ENCODE data around the gene TXNRD1.

DNA sequence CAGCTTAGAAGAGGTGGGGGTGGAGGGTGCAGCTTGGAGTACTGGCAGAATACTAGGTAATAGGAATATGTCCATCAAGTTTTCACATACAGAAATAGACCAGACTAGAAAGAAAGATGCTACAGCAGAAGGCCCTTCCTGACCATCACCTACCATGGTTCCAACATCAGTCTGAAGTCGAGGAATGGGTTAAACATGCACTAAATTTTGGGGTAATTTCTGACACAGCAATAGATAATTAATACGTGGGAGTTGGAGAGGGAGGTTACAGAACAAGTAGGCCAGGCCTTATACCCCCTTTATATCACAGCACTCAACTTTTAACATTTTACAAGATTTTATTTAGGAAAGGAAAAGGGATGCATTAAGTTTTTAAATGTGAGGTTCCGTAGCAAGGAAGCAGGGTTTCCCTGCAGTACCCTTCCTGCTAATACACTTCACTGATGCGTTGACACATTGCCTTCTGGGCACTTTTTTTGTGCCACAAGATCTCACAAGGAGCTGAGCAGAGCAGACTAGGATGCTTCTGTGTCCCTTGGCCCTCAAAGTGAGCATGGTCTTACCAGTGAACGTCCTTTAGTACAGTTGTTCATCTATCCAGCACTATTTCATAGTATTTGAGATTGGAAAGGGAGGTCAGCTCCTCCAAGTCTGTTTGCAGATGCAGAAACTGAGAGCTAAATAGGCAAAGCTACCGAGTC, 138.7 kb downstream of the TXNRD1 start:
- no peak for TF ChIP-seq EZH2 (IDR thresholded peaks at IDR 0.05; ENCODE audit: low read length, missing control alignments)
- TF ChIP-seq, protein P1, sequence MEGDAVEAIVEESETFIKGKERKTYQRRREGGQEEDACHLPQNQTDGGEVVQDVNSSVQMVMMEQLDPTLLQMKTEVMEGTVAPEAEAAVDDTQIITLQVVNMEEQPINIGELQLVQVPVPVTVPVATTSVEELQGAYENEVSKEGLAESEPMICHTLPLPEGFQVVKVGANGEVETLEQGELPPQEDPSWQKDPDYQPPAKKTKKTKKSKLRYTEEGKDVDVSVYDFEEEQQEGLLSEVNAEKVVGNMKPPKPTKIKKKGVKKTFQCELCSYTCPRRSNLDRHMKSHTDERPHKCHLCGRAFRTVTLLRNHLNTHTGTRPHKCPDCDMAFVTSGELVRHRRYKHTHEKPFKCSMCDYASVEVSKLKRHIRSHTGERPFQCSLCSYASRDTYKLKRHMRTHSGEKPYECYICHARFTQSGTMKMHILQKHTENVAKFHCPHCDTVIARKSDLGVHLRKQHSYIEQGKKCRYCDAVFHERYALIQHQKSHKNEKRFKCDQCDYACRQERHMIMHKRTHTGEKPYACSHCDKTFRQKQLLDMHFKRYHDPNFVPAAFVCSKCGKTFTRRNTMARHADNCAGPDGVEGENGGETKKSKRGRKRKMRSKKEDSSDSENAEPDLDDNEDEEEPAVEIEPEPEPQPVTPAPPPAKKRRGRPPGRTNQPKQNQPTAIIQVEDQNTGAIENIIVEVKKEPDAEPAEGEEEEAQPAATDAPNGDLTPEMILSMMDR (conservative IDR thresholded peaks at IDR 0.05 in 1 of 2, IDR thresholded peaks at IDR 0.05 in 1 of 2; ENCODE audit: low read depth in 1 of 2, low read length in 2 of 2): no peak
